Testis (tissue), 3 donors: Measurements from ENCODE around the gene JPH2. TPM values are rescaled to one million over a fixed set of nuclear protein-coding genes. Genes with fewer than 3 reads are reported as not detected.

ENCODE experiments used
- DNase-seq: peaks from one replicate; pipeline ENCODE4 v3.0.0-alpha.2; 2019
- H3K27ac ChIP-seq, 2 donors: fragments of 200-600 bp; sonication (generic); one replicate each; pipeline ENCODE4 v1.5.1; 2019
- H3K27me3 ChIP-seq: fragments of 200-600 bp; sonication (generic); one replicate; pipeline ENCODE4 v1.5.1; 2019
- H3K36me3 ChIP-seq: fragments of 200-600 bp; sonication (generic); one replicate; pipeline ENCODE4 v1.5.1; 2017; ENCODE audit warnings: low read depth; ENCODE audit errors: missing control alignments
- H3K4me1 ChIP-seq: fragments of 200-600 bp; sonication (generic); one replicate; pipeline ENCODE4 v1.5.1; 2019
- H3K4me3 ChIP-seq, 2 donors: fragments of 200-600 bp; sonication (generic); one replicate each; pipeline ENCODE4 v1.5.1; 2017 to 2019
- H3K9me3 ChIP-seq: fragments of 200-600 bp; sonication (generic); one replicate; pipeline ENCODE4 v1.5.1; 2017
- POLR2A ChIP-seq: fragments of 450-650 bp; IDR thresholded peaks from one replicate; pipeline ENCODE4 v1.6.1; 2017; ENCODE audit warnings: antibody characterized with exemption, mild to moderate bottlenecking, moderate library complexity
- WGBS, 2 donors: methylation state at CpG; one replicate each; pipeline ENCODE4 v1.1.5; 2018; 5-methylcytosine and 5-hydroxymethylcytosine counted together
- intact Hi-C: fragments of 100-400 bp; cut with DNase I; formaldehyde crosslinking; loops from one replicate; pipeline ENCODE4 v1.15.1; 2023; ENCODE audit warnings: low total_unique reads
- polyA plus RNA-seq: library from polyadenylated mRNA; stranded (reverse); fragments of 350-450 nt; fragmentation: Illumina TruSeq; extraction: RNeasy Lipid Tissue Mini Kit (QIAGEN cat#74804); gene quantifications from one replicate; pipeline ENCODE4 v1.2.3, GENCODE V29; 2014; ENCODE audit warnings: low read depth, low replicate concordance; ENCODE audit not compliant: insufficient read depth
- total RNA-seq, 2 donors: library from RNA; depleted of rRNA; stranded (reverse); fragments of >200 nt; gene quantifications; one replicate each; pipeline ENCODE4 v1.2.3, GENCODE V29; 2016
- TF ChIP-seq, protein P1 (sequence below), 3 experiments: fragments of 450-650 bp in 2 of 3; fragments of 200-600 bp in 1 of 3; sonication (generic) in 1 of 3; IDR thresholded peaks; one replicate each; pipeline ENCODE4 v1.5.1; 2016 to 2019; ENCODE audit warnings: antibody characterized with exemption in 3 of 3, mild to moderate bottlenecking in 2 of 3, moderate library complexity in 1 of 3

The JPH2 gene
- total and polyA plus RNA-seq, 3 donors from 2014 or later = 1.9 to 3.7 (median 3.2) TPM

DNA sequence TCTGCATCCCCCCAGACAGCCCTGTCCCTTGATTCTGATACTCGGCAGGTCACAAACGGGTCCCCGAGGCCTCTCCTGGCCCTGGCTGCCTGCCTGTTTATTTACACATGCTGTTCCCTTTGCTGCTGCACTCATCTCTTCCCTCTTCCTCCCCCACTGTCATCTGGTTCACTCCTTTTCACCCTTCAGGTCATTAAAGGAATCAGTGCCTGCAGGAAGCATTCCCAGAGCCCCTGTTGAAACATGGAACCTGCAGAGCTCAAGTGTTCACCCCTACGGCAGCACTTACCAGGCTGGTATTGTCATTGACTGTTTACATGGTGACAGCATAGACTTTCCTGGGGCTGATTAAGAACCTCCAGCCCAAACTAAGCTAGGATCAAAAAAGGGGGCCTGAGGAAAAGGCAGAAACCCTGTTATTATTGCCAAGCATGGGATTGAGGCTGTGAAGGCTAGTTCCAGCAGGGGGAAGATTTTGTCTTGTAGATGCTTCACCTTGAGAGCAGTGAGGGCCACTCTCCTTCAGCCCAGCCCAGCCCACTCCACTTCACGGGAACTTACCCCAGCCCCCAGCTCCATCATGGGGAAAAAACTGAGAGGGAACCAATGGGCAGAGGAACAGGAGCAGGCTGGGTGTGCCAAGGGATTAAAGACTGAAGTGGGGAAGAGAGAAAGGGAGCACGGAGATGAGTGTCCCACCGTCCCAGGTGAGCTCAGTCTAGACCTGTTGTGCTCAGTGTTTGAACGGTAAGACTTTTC, 73.2 kb downstream of the JPH2 start:
- H3K27ac ChIP-seq = no peak overlapping the region
- 78 to 79% methylated on average over 8 of the region's 8 CpGs for WGBS, 2 donors
- intact Hi-C loops = no loop called here

DNA sequence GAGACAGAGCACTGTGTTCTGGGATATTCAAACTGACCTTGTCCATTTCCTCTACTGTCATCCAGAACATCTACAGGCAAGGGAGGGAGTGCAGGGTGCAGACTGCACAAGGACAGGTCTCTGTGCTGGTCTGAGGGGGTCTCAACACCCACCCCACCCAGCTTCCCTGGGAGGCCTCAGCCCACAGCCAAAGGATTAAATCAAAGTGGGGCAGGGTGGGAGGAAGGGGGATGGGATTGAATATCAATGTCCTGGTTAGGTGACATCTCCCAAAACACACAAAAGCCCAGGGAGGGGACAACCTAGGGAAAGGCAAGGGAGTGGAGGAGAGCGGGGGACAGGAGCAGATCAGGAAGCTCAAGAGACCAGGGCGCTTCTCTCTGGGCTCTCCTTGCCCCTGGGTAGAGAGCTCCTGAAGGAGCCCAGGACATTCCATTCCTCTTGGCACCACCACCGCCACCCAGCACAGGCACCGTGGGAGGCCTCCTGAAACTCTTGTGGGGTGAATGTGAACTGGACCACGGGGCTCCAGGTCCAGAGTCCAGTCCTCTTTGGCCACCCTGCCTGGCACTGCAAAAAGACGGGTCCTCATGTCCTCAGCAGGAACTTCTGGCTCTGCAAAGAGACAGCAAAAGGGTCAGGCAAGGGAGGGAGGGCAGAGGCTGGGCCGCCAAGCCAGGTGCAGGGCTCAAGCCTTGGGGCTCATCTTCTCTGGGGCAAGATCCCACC, 73.9 kb downstream of the JPH2 start:
- Histone ChIP-seq H3K27ac (no peak overlapping the region), H3K36me3 (no peaks in the 10 kb centered on the region), H3K4me3 (no peak overlapping the region), H3K9me3 (no peaks in the 10 kb centered on the region), H3K27me3 (no peaks in the 10 kb centered on the region), H3K4me1 (no peaks in the 10 kb centered on the region)
- intact Hi-C loops = no loop called here
- 73 to 87% methylated on average over 3 to 7 of the region's 7 CpGs for WGBS, 2 donors
- no peak for DNase-seq
- TF ChIP-seq, protein P1, sequence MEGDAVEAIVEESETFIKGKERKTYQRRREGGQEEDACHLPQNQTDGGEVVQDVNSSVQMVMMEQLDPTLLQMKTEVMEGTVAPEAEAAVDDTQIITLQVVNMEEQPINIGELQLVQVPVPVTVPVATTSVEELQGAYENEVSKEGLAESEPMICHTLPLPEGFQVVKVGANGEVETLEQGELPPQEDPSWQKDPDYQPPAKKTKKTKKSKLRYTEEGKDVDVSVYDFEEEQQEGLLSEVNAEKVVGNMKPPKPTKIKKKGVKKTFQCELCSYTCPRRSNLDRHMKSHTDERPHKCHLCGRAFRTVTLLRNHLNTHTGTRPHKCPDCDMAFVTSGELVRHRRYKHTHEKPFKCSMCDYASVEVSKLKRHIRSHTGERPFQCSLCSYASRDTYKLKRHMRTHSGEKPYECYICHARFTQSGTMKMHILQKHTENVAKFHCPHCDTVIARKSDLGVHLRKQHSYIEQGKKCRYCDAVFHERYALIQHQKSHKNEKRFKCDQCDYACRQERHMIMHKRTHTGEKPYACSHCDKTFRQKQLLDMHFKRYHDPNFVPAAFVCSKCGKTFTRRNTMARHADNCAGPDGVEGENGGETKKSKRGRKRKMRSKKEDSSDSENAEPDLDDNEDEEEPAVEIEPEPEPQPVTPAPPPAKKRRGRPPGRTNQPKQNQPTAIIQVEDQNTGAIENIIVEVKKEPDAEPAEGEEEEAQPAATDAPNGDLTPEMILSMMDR (IDR thresholded peaks at IDR 0.05) = no peak
- TF ChIP-seq POLR2A = no peak

More for the DNA sequence above, 73.2 kb downstream of the JPH2 start:
- H3K27me3 ChIP-seq = no peaks in the 10 kb centered on the region
- no peak for TF ChIP-seq POLR2A
- TF ChIP-seq, protein P1 (IDR thresholded peaks at IDR 0.05) = no peak
- no peak for DNase-seq
- H3K4me1 ChIP-seq = no peaks in the 10 kb centered on the region
- no peaks in the 10 kb centered on the region for H3K36me3 ChIP-seq
- H3K4me3 ChIP-seq = no peak overlapping the region
- no peaks in the 10 kb centered on the region for H3K9me3 ChIP-seq

DNA sequence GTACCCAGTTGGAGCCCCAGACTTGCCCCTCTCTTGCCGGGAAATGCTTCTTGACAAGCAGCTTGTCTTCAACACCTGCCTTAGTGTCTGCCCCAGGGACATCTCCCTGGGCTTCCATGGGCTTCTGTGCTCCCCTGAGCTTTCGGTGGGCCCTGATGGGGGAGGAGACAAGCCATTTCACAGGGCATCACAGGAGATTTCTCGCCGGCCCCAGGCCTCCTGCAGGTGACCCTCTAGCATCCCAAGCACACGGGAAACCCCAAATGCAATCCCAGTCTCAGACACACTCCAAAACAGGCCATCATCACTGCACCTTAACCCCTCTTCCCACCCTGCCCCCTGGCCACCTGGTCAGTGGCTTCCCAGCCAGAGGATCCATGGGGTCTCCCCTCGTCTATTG, 74.5 kb downstream of the JPH2 start:
- Histone ChIP-seq H3K9me3 (no peaks in the 10 kb centered on the region), H3K27me3 (no peaks in the 10 kb centered on the region), H3K4me1 (no peaks in the 10 kb centered on the region), H3K27ac (no peak overlapping the region), H3K36me3 (no peaks in the 10 kb centered on the region), H3K4me3 (no peak overlapping the region)
- intact Hi-C loops = no loop called here
- WGBS, 2 donors = 47 to 90% methylated on average over 5 to 6 of the region's 6 CpGs
- TF ChIP-seq, protein P1 (IDR thresholded peaks at IDR 0.05) = no peak
- TF ChIP-seq POLR2A = no peak
- no peak for DNase-seq

DNA sequence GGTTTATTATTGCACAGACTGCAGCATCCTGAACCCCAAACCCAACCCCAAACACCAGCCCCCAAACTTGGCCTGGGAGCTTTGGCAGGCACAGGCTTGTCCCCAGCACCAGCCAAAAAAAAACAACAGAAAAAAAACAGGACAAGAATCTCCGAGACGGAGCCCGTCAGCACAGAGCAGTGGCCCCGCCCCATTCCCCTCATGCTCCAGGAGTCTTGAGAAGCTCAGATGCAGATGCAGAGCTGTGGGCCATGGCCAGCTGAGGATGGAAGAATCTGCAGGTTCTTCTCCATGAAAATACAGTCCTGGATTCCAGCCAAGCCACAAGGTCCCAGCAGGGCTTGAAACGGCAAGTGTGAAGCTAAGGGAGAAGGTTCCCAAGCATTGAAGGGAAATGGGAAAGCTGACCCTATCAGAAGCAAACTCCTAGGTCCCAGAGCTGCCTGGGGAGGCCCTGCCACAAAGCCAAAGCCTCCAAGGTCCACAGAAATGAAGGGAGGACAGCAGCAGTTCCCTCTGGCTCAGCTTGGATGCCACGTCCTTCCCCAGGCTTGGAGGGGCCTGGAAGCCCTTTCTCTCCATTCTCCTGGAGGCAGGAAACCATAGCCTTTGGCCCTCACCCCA, 75.2 kb downstream of the JPH2 start:
- 43 to 59% methylated on average over 6 of the region's 6 CpGs for WGBS, 2 donors
- Histone ChIP-seq H3K36me3 (no peaks in the 10 kb centered on the region), H3K27ac (no peak overlapping the region), H3K4me3 (no peak overlapping the region), H3K4me1 (no peaks in the 10 kb centered on the region), H3K27me3 (no peaks in the 10 kb centered on the region), H3K9me3 (no peaks in the 10 kb centered on the region)
- TF ChIP-seq, protein P1 (IDR thresholded peaks at IDR 0.05) = no peak
- no peak for TF ChIP-seq POLR2A
- intact Hi-C loops = no loop called here
- DNase-seq = no peak
